ENCODE data around the gene YEATS2.

GRCh38 chr3:183829466-183829865 is 131.9 kb downstream of the YEATS2 start:
- TF ChIP-seq POLR2A (IDR thresholded peaks at IDR 0.05; ENCODE audit: low read depth, low read length) (no peak), POLR2AphosphoS5 (IDR thresholded peaks at IDR 0.05; ENCODE audit: low read depth, low read length) (no peak), TAF1 (IDR thresholded peaks at IDR 0.05; ENCODE audit: borderline replicate concordance, low read depth, low read length) (no peak)
